Progenitor cell of endocrine pancreas (in vitro differentiated cells): Measurements from ENCODE around the gene LPIN3. TPM values are rescaled to one million over a fixed set of nuclear protein-coding genes. Genes with fewer than 3 reads are reported as not detected.

Source experiments
- DNase-seq: peaks from one replicate; pipeline ENCODE4 v3.0.0; 2021; ENCODE audit warnings: low spot score; ENCODE audit not compliant: unreplicated experiment
- H3K27ac Mint-ChIP-seq: 2 replicates; pipeline ENCODE4 v1.8.0; 2021; ENCODE audit warnings: mild to moderate bottlenecking, moderate library complexity, mixed read lengths
- H3K27me3 Mint-ChIP-seq: 2 replicates; pipeline ENCODE4 v1.8.0; 2021; ENCODE audit warnings: mixed read lengths
- H3K36me3 Mint-ChIP-seq: 2 replicates; pipeline ENCODE4 v1.8.0; 2022; ENCODE audit warnings: mixed read lengths; ENCODE audit not compliant: insufficient read depth
- H3K4me1 Mint-ChIP-seq: 2 replicates; pipeline ENCODE4 v1.8.0; 2021; ENCODE audit warnings: low read depth, mixed read lengths
- H3K4me3 Mint-ChIP-seq: 2 replicates; pipeline ENCODE4 v1.8.0; 2021; ENCODE audit warnings: low read depth, mild to moderate bottlenecking, moderate library complexity, mixed read lengths
- H3K9me3 Mint-ChIP-seq: 2 replicates; pipeline ENCODE4 v1.8.0; 2021; ENCODE audit warnings: low read depth, mixed read lengths
- CTCF ChIP-seq: fragments of 200-600 bp; sonication (generic); IDR thresholded peaks from one replicate; pipeline ENCODE4 v1.5.0; 2021; ENCODE audit warnings: antibody characterized with exemption, mild to moderate bottlenecking; ENCODE audit not compliant: unreplicated experiment
- total RNA-seq: library from RNA; stranded (reverse); gene quantifications from 2 replicates; pipeline ENCODE4 v1.2.1, GENCODE V29; 2021

Gene LPIN3
- total RNA-seq, 1 donor from 2014 or later: 18.4 TPM

DNA sequence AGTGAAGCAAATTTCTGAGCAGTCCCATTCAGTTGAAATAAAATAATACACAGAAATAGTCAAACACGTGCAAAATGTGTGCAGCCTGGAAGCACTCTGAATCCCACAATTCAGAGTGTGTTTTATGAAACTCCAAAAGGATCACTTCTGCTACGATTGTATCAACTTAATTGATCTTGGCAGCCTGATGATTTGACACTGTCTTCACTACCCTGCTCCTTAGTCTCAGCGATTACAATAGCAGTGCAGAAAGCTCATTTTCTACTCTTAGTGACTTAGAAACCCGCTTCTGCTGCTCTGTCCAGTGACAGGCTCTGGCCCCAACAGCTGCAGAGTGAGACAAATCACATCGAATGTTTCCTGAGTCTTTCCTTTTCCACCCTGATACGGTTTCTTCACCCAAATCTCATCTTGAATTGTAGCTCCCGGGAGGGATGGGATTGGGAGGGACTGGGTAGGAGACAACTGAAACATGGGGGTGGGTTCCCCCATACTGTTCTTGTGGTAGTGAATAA, 42.2 kb downstream of the LPIN3 start:
- no peak overlapping the region for H3K4me3 Mint-ChIP-seq
- no peak for TF ChIP-seq CTCF
- H3K27me3 Mint-ChIP-seq: peaks cover 15% of the 10 kb centered on the region
- H3K36me3 Mint-ChIP-seq: no peaks in the 10 kb centered on the region
- no peak overlapping the region for H3K27ac Mint-ChIP-seq
- peaks cover 3% of the 10 kb centered on the region for H3K4me1 Mint-ChIP-seq
- no peaks in the 10 kb centered on the region for H3K9me3 Mint-ChIP-seq
- no peak for DNase-seq

DNA sequence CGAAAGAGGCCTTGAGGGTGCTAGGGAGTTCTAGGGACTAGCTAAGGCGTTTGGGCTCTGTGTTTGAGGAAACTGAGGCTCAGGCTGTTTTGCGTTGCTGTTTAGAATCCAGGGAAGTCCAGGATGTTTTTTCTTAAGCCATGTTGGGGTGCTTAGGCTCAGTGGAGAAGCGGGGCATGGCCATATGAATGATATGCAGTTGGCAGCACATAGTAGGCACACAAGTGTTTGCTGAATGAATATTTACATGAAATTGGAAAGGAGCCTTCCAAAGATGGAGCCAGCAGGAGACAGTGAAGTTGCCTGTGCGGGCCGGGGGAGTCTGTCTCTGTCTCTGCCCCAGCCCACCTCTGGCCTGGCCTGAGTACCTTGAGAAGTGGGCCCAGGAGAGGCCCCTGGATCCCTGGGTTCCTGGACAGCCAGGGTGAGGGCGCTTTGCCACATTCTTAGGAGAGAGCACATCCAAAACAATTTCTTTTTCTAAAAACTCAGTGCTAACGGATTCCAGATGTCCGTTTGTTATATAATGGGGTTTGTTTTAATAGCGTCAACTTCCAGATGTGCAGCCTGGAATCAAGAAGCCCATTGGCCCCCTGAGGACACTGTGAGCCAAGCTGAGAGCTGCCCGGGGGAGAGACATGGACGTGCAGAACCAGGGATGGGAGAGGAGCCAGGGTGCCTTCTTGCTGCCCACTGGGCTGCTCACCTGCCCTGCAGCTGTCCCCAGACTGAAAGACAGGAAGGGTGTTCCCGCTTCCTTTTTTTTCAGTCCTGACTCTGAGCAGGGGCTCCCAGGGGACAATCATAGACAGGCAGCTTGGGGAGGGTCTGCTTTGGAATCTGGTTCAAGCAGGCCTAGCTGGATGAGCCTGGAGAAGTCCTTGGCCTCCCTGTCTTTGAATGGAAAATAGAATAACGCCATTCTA, 46.1 kb downstream of the LPIN3 start:
- H3K27me3 Mint-ChIP-seq: peaks cover 11% of the 10 kb centered on the region

DNA sequence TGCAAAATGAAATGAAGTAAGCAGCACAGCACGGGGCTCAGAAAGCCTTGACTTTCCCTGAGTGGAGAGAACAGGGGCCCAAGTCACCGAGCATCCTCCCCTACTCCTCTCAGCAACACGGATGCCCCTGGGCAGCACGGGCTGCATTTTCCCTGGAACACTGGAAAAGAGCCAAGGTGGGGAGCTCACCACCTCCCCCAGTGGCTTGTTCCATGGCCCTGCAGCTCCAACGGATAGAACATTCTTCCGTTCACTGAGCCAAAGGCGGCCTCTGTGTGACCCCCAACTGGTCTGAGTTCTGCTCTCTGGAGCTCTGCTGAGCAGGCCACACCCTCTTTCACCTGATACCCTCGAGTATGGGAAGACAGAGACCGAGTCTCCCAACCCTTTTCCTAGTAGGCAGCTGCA, 46.8 kb downstream of the LPIN3 start:
- no peaks in the 10 kb centered on the region for H3K9me3 Mint-ChIP-seq
- no peak for TF ChIP-seq CTCF

More for the DNA sequence above, 46.1 kb downstream of the LPIN3 start:
- Mint-ChIP-seq H3K4me1 (peaks cover 3% of the 10 kb centered on the region), H3K9me3 (no peaks in the 10 kb centered on the region), H3K27ac (no peak overlapping the region), H3K4me3 (no peak overlapping the region), H3K36me3 (no peaks in the 10 kb centered on the region)
- no peak for DNase-seq
- TF ChIP-seq CTCF: no peak

GRCh38 chr20:41390889-41391288, 50.3 kb downstream of the LPIN3 start:
- Mint-ChIP-seq H3K27ac (no peak overlapping the region), H3K4me1 (peaks cover 3% of the 10 kb centered on the region), H3K4me3 (no peak overlapping the region), H3K27me3 (peaks cover 6% of the 10 kb centered on the region), H3K36me3 (no peaks in the 10 kb centered on the region), H3K9me3 (no peaks in the 10 kb centered on the region)
- DNase-seq: no peak
- no peak for TF ChIP-seq CTCF

More for the DNA sequence above, 46.8 kb downstream of the LPIN3 start:
- no peak overlapping the region for H3K27ac Mint-ChIP-seq
- DNase-seq: no peak
- no peak overlapping the region for H3K4me3 Mint-ChIP-seq
- no peaks in the 10 kb centered on the region for H3K36me3 Mint-ChIP-seq
- H3K4me1 Mint-ChIP-seq: peaks cover 3% of the 10 kb centered on the region
- H3K27me3 Mint-ChIP-seq: peaks cover 11% of the 10 kb centered on the region

DNA sequence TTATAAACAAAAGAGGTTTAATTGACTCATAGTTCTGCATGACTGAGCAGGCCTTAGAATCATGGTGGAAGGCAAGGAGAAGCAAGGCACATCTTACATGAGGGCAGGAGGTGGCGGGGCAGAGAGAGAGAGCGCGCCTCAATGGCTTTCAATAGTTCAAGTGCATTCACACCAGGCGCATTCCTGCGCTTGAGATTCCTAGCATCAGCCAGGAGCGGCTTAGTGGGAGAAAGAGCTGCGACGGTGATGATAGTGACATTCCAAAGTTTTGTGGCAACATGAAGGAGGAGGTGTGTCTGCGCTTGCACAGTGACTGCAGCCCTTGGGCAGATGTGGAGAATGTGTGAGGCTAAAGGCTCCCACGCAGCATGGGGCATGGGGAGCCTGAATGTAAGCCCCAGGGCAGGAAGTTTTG, 51.0 kb downstream of the LPIN3 start:
- H3K4me3 Mint-ChIP-seq: no peak overlapping the region
- H3K9me3 Mint-ChIP-seq: no peaks in the 10 kb centered on the region
- no peaks in the 10 kb centered on the region for H3K36me3 Mint-ChIP-seq
- TF ChIP-seq CTCF: no peak
- H3K27me3 Mint-ChIP-seq: peaks cover 6% of the 10 kb centered on the region
- no peak for DNase-seq
- no peak overlapping the region for H3K27ac Mint-ChIP-seq
- H3K4me1 Mint-ChIP-seq: peaks cover 3% of the 10 kb centered on the region
